MCF 10A (cell line): Measurements from ENCODE around the gene MUC5AC. TPM values are rescaled to one million over a fixed set of nuclear protein-coding genes. Genes with fewer than 3 reads are reported as not detected.

Experiments used
- BruUV-seq: library from RNA; stranded (reverse); fragments of 400-500 nt; replicated peaks from 2 replicates; lab custom pipeline; 2021; lab: Mats Ljungman, UMichigan
- CTCF ChIA-PET: fragments of 300-600 bp; sonication (Branson Sonifier 250); formaldehyde crosslinking; extraction: SDS; loops from one replicate; lab custom pipeline; 2021; ENCODE audit warnings: antibody characterized with exemption, inconsistent platforms; lab: Yijun Ruan, JAX
- POLR2A ChIA-PET: fragments of 300-600, 350-650 bp; sonication (Branson Sonifier 250); formaldehyde crosslinking; extraction: SDS; loops from one replicate; lab custom pipeline; 2020; ENCODE audit warnings: antibody characterized with exemption, inconsistent platforms; lab: Yijun Ruan, JAX
- DNase-seq: peaks from one replicate; pipeline ENCODE4 v3.0.0-alpha.2; 2018; ENCODE audit not compliant: unreplicated experiment
- H3K27ac Mint-ChIP-seq: one replicate; pipeline ENCODE4 v1.8.0; 2022; ENCODE audit warnings: mild to moderate bottlenecking, low read depth, mixed read lengths; ENCODE audit not compliant: unreplicated experiment
- H3K27me3 Mint-ChIP-seq: one replicate; pipeline ENCODE4 v1.8.0; 2022; ENCODE audit warnings: mixed read lengths; ENCODE audit not compliant: insufficient read depth, unreplicated experiment
- H3K36me3 Mint-ChIP-seq: one replicate; pipeline ENCODE4 v1.8.0; 2022; ENCODE audit warnings: mild to moderate bottlenecking, moderate library complexity, mixed read lengths; ENCODE audit not compliant: insufficient read depth, unreplicated experiment
- H3K4me1 Mint-ChIP-seq: one replicate; pipeline ENCODE4 v1.8.0; 2022; ENCODE audit warnings: mixed read lengths; ENCODE audit not compliant: insufficient read depth, unreplicated experiment
- H3K4me3 Mint-ChIP-seq: one replicate; pipeline ENCODE4 v1.8.0; 2022; ENCODE audit warnings: mild to moderate bottlenecking, moderate library complexity, mixed read lengths; ENCODE audit not compliant: unreplicated experiment
- H3K9me3 Mint-ChIP-seq: one replicate; pipeline ENCODE4 v1.8.0; 2022; ENCODE audit warnings: mixed read lengths; ENCODE audit not compliant: unreplicated experiment
- intact Hi-C: fragments of 100-400 bp; cut with micrococcal nuclease; formaldehyde crosslinking; loops from 2 replicates; pipeline ENCODE4 v1.14.1; 2022
- total RNA-seq: library from RNA; stranded (reverse); gene quantifications from 2 replicates; pipeline ENCODE4 v1.2.3, GENCODE V29; 2022
- TF ChIP-seq, protein P1 (sequence below): fragments of 200-600 bp; IDR thresholded peaks from one replicate; pipeline ENCODE4 v1.8.0; 2022; ENCODE audit warnings: antibody characterized with exemption, mild to moderate bottlenecking; ENCODE audit not compliant: unreplicated experiment

MUC5AC gene
- total RNA-seq, 1 experiment from 2014 or later: not detected

- no peaks in the 10 kb centered on the region for H3K36me3 Mint-ChIP-seq
- intact Hi-C loops: no loop called here
- TF ChIP-seq, protein P1, sequence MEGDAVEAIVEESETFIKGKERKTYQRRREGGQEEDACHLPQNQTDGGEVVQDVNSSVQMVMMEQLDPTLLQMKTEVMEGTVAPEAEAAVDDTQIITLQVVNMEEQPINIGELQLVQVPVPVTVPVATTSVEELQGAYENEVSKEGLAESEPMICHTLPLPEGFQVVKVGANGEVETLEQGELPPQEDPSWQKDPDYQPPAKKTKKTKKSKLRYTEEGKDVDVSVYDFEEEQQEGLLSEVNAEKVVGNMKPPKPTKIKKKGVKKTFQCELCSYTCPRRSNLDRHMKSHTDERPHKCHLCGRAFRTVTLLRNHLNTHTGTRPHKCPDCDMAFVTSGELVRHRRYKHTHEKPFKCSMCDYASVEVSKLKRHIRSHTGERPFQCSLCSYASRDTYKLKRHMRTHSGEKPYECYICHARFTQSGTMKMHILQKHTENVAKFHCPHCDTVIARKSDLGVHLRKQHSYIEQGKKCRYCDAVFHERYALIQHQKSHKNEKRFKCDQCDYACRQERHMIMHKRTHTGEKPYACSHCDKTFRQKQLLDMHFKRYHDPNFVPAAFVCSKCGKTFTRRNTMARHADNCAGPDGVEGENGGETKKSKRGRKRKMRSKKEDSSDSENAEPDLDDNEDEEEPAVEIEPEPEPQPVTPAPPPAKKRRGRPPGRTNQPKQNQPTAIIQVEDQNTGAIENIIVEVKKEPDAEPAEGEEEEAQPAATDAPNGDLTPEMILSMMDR: no peak
- no TSS peak for BruUV-seq
- H3K27me3 Mint-ChIP-seq: peaks cover 42% of the 10 kb centered on the region
- H3K27ac Mint-ChIP-seq: no peak overlapping the region
- DNase-seq: no peak
- POLR2A ChIA-PET: no interaction called here
- CTCF ChIA-PET: no interaction called here
- no peaks in the 10 kb centered on the region for H3K4me1 Mint-ChIP-seq
- H3K9me3 Mint-ChIP-seq: peaks cover 18% of the 10 kb centered on the region
- no peak overlapping the region for H3K4me3 Mint-ChIP-seq
These were observed 33.8 kb upstream of the MUC5AC start for GRCh38 chr11:1123970-1124369.

DNA sequence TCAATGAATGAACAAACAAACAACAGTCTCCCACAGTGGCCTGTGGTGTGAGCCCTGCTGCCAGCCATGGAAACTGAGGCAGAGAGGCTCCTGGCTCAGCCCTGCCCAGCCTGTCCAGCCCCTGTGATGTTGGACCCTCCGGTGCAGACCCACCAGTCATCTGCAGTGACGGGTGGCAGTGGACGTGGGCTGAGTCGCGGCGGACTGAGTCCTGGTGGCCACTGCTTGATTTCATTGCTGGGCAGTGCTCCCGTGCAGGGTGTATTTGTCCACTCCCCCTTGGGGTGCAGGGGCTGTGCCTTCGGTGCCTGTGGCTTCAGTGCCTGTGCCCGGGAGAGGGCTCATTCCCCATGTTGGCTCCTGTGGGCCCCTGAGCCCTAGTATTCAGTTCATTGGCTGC, 31.9 kb upstream of the MUC5AC start:
- peaks cover 42% of the 10 kb centered on the region for H3K27me3 Mint-ChIP-seq
- H3K4me3 Mint-ChIP-seq: no peak overlapping the region
- H3K4me1 Mint-ChIP-seq: no peaks in the 10 kb centered on the region
- no peak overlapping the region for H3K27ac Mint-ChIP-seq
- CTCF ChIA-PET: no interaction called here
- intact Hi-C loops: no loop called here
- TF ChIP-seq, protein P1: no peak
- peaks cover 18% of the 10 kb centered on the region for H3K9me3 Mint-ChIP-seq
- no TSS peak for BruUV-seq
- POLR2A ChIA-PET: no interaction called here
- DNase-seq: no peak
- no peaks in the 10 kb centered on the region for H3K36me3 Mint-ChIP-seq

- BruUV-seq: no TSS peak
- POLR2A ChIA-PET: no interaction called here
- H3K4me1 Mint-ChIP-seq: no peaks in the 10 kb centered on the region
- DNase-seq: no peak
- intact Hi-C loops: no loop called here
- CTCF ChIA-PET: no interaction called here
- H3K27me3 Mint-ChIP-seq: peaks cover 46% of the 10 kb centered on the region
- peaks cover 18% of the 10 kb centered on the region for H3K9me3 Mint-ChIP-seq
- H3K27ac Mint-ChIP-seq: no peak overlapping the region
- no peak overlapping the region for H3K4me3 Mint-ChIP-seq
- TF ChIP-seq, protein P1: no peak
- H3K36me3 Mint-ChIP-seq: no peaks in the 10 kb centered on the region
These were observed 31.2 kb upstream of the MUC5AC start for GRCh38 chr11:1126491-1126926.

GRCh38 chr11:1126935-1127663, 30.7 kb upstream of the MUC5AC start:
- Mint-ChIP-seq H3K36me3 (no peaks in the 10 kb centered on the region), H3K4me3 (no peak overlapping the region), H3K27me3 (peaks cover 48% of the 10 kb centered on the region), H3K4me1 (no peaks in the 10 kb centered on the region), H3K9me3 (peaks cover 18% of the 10 kb centered on the region), H3K27ac (no peak overlapping the region)
- no peak for DNase-seq
- TF ChIP-seq, protein P1: no peak
- CTCF ChIA-PET: interaction anchor here (0.6 kb wide), 1 partner anchor 836 kb away, joined by 3 read pairs; no protein-coding TSS in a partner anchor
- no TSS peak for BruUV-seq
- intact Hi-C loops: no loop called here
- POLR2A ChIA-PET: no interaction called here
